GM21528 (cell line): Measurements from ENCODE around the gene MAP3K7.

Experiments
- ATAC-seq: cut with Tn5 transposase; IDR thresholded peaks from one replicate; pipeline ENCODE4 v1.9.1; 2021; ENCODE audit warnings: mild to moderate bottlenecking, moderate library complexity; ENCODE audit not compliant: unreplicated experiment, low FRiP score

Gene MAP3K7

DNA sequence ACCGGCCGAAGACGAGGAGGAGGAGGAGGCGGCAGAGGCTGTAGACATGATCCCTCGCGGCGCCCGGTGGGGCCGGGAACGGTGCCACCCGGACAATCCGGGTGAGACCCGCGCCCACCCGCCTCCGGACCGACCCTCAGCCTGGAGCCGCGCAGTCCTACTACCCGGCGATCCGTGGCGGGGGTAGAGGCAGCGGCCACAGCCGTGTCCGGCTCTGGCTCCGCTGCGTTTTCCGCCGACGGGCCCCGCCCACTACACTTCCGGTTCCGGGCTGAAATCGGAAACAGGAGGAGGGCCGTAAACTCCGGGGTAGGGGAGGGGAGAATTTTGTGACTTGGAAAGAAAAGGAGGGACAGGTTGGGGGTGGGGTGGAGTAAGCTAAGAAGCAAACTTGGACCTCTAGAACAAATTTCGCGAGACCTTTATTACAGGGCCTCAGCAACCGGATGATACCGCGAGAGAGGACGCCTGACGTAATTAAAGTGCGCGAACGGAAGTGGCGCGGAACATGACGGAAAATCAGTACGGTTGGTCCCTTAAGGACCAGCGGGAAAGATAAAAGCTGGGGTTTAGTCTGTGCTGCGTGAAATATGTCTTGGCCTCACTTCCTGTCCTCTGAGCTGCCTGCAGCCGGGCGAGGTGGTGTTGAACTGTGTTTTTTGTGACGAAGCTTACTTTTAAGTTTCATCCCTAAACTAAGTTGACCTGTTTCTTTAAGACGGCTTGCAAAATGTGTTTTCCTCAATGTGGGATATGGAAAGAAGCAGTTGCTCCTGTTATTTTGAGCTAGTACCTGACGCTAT, at the start of gene MAP3K7:
Gene MAP3K7 (minus strand): TSS at position 237 of the 803 bp plus-strand sequence. CDS start 189 bp downstream, at position 48.
- peak; percentile 92 for ATAC-seq

DNA sequence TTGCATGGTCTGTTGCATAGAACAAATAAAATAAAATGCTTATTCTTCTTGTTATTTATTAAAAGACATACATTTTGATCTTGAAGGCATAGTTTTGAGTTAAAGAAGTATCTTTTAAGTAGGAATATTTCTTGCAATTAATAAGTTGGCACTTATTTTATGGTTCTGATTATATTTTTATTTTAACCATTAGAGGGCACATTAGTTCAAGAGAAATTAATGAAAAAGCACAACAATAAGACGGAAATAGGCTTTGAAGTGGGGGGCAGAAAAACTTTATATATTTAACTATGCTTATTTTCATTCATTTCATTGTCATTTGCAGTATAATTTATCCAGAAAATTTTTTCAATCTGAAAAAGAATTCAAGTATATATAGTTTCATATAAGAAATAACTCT, 44.2 kb upstream of the MAP3K7 start:
- no peak for ATAC-seq

DNA sequence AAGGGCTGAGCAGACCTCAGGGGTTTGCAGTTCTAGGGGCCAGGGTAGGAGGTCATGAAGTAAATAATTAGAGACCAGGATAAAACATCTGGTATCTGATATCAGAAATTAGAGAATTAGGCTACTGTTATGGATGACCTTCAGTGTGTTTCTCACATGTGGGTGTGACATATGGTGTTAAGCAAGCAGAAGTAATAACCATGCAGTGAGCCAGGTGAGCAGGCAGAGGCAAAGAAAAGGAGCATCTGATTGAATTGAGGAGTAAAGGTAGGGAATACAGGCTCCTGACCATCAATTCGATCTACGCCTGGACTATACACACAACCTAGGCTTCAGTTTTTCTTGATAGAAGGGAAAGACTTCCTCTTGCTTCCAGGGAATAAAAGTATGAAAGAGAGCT, 34.7 kb upstream of the MAP3K7 start:
- no peak for ATAC-seq

GRCh38 chr6:90619221-90619620, 32.3 kb upstream of the MAP3K7 start:
- no peak for ATAC-seq

GRCh38 chr6:90612313-90612680, 25.4 kb upstream of the MAP3K7 start:
- no peak for ATAC-seq

GRCh38 chr6:90611543-90612312, 24.9 kb upstream of the MAP3K7 start:
- no peak for ATAC-seq

GRCh38 chr6:90610751-90611542, 24.1 kb upstream of the MAP3K7 start:
- ATAC-seq = peak; percentile 82

- no peak for ATAC-seq
Observed at GRCh38 chr6:90610301-90610750, 23.5 kb upstream of the MAP3K7 start.

DNA sequence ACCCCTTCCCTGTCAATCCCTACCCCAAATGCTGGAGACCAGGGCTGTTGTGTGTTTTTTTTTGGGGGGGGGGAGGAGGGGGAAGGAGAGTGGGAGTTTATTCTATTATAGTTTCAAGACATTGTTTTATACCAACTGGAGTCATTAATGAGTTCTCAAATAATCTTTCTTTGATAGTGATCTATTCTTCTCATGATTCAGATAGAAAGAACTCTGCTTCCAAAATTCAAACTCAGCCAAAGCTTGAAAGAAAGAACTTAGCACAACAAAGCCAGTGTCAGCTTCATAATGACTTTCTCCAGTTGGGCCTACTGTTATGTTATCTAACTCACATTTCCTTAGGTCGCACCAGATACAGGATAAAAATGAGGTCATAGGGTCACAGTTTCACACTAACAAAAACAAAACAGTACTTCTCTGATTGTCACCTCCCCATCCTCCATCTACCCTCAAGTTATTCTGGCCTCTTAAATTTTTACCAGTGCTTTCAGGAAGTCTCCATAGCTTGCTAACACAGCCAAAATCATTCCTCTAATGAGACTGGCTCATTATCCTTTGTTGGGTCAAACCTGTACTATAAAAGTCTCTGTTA, 19.0 kb upstream of the MAP3K7 start:
- no peak for ATAC-seq

DNA sequence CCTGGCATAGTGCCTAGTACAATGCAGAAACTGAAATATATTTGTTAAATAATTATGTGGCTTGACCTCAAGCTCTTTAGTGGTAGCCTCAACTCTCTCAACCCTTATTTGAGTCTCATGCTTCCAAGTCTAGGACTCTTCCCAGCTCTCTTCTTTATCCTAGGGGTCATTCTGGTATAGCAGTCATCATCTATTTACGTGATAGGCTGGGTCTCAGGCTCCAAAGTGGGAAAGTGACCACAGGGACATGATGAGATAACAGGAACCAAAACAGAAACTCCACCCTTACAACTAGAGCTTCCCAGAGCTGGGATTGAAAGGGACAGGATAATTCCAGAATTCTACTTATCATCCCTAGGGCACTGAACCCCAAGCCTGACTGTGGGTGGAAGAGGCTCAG, 17.7 kb upstream of the MAP3K7 start:
- no peak for ATAC-seq

DNA sequence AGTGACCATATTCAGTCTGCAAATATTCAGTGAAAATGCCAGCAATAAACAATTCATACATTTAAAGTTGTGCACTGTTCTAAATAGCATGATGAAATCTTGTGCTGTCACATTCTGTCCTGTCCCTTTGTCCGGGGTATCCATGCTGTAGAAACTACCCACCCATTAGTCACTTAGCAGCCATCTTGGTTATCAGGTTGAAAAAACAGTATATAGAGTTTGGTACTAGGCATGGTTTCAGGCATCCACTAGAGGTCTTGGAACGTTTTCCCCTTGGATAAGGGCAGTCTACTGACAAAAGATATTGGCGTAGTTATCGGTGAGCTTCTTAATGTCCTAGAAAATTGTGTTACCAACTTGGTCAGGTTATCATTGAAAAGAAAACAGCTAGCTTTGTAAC, 12.3 kb upstream of the MAP3K7 start:
- ATAC-seq = no peak

- no peak for ATAC-seq
Observed at GRCh38 chr6:90598192-90598951, 11.5 kb upstream of the MAP3K7 start.

DNA sequence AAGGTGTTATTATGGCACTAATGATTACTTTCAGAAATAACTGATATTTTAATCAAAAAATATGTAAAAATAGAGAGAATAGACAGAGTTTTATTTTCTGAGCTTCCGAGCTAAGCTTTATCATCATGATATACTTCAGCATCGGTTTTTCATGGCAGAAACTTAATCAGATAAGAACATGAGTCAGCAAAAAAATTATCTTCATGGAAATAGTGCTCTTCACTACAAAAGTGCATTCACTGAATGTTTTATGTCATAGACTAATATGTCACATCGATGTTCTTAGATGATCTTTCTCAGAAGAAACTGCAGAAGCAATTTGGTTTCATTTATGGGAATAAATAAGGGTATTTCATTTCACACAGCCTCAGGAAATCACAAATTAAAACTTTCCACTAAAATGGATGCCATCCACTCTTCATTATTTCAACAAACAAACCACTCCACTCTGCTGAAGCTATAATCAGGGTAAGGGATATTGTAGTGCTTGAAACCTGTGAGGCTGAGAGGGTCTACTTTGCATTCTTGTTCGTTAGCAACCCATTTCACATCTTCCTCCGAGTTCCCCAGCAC, 10.2 kb upstream of the MAP3K7 start:
- ATAC-seq = no peak

GRCh38 chr6:90595854-90596253, 9.0 kb upstream of the MAP3K7 start:
- ATAC-seq = no peak

DNA sequence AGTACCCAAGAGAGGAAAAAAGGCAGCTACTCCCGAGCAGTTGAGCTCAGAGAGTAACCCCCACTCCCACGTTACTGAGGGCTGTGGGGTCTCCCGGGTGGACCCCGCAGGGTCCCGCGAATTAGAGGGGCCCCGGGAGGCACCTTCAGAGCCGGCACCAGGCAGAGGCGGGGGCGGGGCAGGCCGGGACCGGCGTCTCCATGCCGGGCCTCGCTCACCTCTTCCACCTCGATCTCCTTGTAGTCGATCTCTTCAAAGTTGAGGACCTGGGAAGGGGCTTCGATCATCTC, 381 bp downstream of the MAP3K7 start:
- peak; percentile 38 for ATAC-seq

DNA sequence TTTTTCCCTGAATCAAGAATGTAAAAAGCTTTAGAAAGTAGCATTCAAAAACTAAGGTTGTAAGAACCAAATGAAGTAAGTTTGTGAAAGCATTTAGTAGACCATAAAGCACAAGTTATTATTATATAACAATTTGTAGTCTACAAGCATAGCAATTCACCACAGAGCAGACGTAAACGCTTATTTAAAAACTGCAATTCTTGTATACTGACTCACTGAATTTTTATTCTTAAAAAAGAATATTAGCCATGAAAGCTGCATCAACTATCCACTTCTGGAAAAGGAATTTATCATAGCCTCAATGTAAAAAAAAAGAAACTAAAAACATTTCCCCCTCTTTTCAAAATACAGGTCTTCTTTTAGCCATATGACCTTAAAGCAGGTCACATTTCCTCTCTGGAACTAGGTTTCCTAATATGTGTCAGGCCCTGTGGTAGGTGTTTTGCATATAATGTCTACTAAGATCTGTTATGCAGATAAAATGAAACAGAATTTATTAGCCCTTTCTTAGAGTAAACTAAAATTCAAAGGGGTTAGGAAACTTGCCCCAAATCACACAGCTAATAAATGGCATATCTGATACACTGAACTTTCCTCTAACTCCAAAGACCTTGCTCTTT, 2.1 kb downstream of the MAP3K7 start:
- no peak for ATAC-seq

- no peak for ATAC-seq
Observed at GRCh38 chr6:90583836-90584481, 2.9 kb downstream of the MAP3K7 start.

DNA sequence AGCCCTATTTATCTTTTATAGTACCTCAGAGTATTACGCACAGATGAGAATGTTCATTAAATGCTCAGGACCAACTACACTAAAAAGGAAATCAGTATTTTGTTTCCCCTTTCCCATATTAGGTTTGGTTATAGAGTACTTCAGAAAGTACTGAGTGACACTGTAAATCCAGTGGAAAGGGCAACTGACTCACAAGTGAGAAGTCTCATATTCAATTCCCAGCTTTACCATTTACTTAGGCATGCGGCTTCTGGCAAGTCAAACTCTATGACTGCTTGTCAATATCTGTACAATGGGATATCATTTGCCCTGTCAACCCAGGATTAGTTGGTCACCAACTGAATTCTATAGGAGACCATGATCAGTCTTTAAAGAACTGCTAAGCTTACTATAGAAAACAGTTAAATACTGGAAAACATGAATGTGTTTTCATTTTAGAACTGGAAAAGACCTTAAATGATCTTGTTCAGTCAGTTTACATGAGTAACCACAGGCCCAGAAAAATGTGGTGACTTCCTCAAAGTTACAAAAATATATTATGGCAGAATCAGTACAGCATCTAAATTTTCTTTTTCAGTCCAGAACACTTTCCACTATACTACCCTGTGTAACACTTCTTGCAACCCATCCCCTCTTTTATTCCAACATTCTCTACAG, 3.6 kb downstream of the MAP3K7 start:
- no peak for ATAC-seq
